GM21825 (cell line): Measurements from ENCODE around the gene SPOCK2.

ENCODE experiments used
- ATAC-seq: cut with Tn5 transposase; IDR thresholded peaks from one replicate; pipeline ENCODE4 v1.9.1; 2021; ENCODE audit warnings: mild to moderate bottlenecking, moderate library complexity; ENCODE audit not compliant: unreplicated experiment

The SPOCK2 gene

DNA sequence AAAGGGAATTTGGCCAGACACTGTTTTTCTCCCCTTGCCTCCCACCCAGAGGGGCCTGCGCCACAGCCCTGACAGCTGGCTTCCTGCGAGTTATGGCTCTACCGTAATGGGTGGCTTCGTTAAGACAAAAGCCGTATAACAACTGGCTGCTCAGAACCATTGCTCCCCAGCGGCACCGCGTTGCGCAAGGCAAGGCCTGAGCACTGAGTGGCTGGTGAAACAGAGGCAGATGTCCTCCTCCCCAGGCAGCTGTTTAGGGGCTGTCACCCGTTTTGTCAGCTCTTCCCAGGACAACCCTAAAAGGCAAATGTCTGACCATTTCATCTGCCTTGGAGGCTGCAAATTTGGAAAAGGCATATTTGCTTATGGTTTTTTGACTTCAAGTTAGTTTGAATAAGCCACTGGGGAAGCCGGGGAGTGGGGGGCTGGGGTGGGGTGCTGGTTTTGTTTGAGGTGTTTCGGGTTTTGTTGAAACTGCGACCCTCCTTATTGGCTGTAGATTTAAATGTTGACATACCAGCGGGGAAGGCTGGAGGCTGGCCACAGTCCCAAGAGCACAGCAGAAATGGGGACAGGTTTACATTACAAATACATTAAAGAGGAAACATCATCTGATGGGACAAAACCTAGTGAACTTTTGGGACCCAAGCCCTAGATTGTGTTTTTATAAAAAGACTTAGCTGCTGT, 681 bp upstream of the SPOCK2 start:
- ATAC-seq: no peak

DNA sequence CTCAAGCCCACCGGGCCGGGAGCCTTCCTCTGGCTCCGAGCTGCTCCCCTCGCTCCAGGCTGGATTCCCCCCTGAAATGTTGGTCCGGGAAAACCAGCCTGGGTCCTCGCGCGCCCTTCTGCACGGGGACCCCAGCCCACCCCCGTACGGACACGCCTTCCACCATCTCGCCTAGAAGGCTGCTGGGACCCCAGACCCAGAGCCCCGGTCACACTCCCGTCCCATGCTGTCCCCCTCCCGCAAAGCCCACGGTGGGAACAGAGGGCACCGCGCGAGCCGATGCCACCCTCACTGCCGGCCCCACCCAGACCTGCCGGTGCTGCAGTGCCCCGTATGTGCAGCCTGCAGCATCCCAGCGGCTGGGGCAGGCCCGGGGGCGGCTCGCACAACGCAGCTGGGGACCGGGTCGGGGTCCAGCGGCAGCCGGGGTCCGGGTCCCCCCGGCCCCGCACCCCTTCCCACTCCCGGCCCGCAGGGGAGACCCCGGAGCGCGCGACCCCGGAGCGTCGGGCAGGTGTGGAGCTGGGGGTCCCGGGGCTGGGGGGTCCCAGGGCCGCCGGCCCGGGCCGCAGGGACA, 871 bp downstream of the SPOCK2 start:
- ATAC-seq: no peak

DNA sequence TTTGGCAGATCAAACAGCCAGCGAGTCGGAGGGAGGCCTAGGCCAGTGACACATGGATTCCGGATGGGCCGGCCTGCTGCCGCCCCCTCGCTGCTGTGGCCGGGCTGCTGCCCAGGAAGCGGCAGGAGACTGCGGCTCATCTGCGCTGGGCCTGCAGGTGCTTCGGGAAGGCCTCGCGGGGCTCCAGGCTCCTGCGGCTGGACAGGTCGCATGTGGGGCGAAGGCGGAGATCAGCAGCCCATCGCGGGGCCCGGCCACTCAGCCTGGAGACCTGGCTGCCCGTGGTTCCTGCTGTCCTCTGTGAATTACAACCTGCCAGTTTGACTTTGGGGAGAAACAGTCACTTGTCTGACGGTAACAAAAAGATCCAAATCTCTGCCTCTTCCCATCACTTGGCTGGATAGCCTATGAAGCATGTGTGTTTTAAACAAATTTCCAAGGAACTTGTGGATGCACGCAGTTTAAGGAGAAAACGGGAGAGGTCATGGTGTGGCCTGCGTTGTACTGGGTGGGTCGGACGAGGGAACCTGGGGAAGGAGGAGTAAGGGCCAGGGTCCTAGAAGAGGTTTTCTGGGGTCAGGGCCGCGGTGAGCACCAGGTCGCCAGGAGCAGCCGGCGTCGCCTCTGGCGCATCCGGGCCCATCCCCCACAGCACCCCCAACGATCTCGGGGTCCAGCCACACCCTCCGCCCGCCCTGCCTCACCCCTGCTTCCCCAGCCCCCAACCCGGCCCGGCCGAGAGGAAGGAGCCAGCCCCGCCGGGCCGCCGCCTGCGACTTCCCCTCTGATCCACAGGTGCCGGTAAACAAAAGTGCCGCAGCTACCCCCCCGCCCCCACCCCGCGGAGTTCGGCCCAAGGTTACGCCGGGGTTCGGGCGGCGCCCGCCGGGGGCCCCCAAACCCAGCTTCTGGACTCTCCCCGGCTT, 1.6 kb downstream of the SPOCK2 start:
- ATAC-seq: no peak

GRCh38 chr10:72085864-72086465, 2.4 kb downstream of the SPOCK2 start:
- no peak for ATAC-seq

GRCh38 chr10:72085166-72085565, 3.2 kb downstream of the SPOCK2 start:
- ATAC-seq: no peak

- ATAC-seq: no peak
Observed at GRCh38 chr10:72083790-72084459, 4.4 kb downstream of the SPOCK2 start.

DNA sequence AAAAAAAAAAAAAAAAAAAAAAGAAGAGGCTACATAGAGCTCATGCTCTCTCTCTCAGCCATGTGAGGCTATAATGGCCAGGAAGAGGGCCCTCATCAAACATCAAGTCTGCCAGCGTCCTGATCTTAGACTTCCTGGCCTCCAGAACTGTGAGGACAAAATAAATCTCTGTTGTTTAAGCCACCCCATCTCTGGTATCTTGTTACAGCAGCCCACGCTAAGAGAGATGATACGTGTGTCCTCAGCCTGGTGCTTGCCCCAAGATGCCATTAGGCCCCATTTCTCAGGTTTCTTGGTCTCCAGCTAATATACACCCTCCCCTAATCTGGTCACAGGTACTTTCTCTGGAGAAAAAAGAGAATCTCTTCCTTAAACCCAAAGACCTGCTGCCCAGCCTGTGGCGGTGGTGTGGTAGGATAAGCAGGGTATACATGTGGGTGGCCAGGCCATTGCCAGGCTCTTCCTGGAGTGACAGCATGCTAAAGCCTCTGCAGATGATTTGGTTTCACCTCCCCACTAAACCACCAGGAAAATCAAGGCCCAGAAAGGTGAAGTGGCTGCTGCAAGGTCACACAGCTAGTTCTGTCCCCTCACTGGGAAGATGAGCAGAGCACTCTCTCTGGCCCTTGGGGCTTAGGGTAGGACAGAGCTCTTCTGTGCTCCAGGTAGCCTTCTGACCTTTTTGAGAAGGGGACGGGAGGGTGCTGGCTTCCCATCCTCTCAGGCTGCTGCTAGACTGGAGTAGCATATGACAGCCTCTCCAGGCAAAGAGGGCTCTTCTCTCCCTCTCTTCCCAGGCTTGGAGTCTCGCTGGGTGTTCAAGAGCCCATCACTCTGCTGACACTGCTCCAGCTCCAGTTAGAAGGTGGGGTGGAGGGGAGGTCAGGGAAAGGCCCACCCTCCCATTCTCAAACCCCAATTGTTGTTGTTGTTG, 5.2 kb downstream of the SPOCK2 start:
- ATAC-seq: no peak

GRCh38 chr10:72081772-72082590, 6.4 kb downstream of the SPOCK2 start:
- no peak for ATAC-seq

GRCh38 chr10:72081210-72081609, 7.1 kb downstream of the SPOCK2 start:
- ATAC-seq: no peak

DNA sequence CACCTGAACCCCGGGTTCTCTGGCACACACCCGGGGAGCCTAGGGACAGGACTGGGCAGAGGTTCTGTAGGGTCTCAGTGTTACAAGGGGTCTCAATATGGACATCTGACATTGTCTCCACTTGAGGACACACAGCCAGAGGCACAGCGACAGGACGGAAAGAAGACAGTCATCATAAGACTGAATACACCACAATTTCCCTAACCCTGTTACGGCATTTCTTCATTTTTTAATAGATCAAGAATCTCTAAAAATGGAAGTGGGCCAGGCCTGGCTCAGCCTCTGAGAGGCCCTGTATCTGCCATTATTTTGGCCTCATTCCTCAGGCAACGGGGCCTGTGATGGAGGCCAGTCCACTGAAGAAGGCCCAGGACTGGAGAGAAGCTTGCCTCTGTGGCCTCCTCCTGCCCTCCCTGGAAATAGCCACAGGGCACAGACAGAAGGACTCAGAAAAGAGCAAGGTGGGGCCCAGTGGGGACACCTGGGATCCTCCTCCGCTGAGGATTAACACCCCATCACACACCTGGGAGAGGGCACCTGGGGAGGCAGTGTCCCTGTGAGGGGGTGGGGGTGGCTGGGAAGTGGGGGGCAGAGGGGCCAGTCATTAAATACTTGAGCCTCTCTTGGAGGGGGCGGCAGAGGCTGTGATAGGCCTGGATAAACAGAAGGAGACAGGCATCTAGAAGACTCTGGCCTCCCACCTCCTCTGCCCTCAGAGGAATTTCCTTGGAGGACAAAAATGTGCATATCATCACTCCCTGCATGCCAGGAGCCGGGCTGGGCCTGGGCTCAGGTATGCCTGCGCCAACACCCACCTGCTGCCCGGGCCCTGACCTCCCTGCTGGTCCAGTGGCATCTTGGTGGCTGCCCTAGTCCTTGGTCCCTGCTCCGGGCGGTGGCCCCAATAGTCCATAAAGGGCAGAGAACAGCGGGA, 8.0 kb downstream of the SPOCK2 start:
- ATAC-seq: no peak

DNA sequence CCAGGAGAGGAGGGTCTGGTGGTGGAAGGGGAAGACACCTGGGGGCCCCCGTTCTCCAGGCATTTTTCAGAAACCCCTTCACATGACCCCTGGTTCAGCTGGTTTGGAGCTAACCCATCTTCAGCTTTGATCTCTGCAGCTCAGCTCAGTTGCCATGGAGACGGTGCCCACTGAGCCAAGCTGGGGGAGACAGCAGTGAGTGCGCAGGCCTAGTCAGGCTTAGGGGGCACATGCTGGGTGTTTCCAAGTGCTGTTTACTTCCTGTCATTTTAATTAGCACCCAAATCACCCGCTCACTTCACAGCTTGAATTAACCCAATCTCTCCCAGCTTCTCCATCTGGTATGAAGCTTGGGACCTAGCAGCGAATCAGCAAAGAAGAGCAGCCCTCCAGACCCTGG, 9.0 kb downstream of the SPOCK2 start:
- no peak for ATAC-seq

DNA sequence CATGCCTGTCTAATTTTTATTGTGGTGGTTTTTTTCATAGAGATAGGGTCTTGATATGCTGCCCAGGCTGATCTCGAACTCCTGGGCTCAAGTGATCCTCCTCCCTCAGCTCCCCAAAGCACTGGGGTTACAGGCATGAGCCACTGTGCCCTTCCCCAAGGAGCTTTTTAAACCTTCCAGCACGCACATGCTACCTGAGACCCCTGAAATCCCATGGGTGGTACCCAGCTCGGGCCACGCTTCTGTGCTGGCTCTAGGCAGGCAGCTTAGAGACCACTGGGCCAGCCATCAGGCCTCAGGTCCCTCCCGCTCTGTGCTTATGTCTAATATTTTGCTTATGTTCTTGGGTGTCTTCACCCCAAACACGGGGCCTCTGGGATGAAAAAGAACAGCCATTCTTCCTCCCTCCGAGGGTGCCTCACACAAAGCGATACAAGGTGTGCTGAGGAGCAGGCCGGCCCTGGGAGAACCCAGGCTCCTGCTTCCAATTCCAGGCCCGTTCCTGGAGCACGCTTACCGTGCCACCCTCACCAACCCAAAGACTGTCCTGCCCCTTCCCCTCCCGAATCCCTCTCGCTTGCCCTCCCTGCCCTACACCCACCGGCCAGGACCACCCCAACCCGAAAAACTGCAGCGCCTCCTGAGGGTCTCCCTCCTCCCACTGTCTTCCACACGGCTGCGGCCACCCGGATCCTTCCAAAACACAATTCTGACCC, 10.9 kb downstream of the SPOCK2 start:
- ATAC-seq: no peak

DNA sequence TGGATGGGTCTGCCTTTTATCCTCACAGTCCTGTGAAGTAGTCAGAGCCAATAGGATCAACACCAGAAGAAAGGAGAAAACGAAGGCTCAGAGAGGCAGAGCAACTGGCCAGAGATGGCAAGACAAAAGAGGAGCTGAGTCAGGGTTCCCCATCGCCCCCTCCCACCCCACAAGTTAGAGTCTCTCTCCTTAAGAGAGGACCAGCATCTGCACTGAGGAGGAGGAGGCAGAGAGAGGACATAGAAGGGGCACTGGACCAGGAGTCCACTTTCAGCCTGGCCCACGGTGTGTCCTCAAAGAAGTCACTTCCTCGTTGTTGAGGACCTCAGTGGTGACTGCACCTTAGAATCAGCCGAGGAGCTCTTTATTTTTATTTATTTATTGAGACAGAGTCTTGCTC, 11.6 kb downstream of the SPOCK2 start:
- no peak for ATAC-seq

DNA sequence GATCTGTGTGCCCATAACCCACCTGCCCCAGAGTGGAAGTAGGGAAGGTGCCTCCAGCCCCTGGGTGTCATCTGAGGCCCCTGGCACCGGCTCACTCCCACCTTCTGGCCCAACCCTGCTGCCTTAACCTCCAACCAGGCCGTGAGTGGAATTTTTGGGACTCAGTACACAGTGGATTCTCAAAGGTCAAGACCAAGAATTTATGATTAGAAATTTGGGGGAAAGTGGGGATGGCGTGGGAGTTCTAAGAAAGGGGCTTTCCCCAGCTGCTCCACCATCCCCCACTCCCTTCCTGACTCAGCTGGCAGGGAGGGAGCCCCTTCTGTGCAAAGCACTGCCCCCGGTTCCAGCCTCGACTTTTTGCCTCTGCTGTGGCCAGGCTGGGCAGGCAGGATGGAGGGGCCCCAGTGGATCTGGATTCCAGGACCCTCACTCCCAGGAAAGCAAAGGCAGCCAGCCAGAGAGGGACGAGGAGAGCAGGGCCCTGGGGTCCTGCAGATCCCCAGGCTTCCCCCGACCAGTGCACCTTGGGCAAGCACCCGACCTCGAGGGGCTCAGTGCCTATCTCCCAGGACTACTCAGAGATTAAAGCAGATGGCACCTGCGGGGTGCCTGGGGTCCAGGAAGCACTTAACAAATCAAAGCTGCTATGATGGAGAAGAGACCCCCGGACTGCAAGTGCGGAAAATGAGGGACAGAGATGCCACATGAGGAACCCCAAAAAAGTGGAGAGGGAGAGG, 12.8 kb downstream of the SPOCK2 start:
- ATAC-seq: no peak

- ATAC-seq: no peak
Observed at GRCh38 chr10:72074574-72075375, 13.6 kb downstream of the SPOCK2 start.
